ENCODE results near the gene ERVK3-1.

ERVK3-1 gene

DNA sequence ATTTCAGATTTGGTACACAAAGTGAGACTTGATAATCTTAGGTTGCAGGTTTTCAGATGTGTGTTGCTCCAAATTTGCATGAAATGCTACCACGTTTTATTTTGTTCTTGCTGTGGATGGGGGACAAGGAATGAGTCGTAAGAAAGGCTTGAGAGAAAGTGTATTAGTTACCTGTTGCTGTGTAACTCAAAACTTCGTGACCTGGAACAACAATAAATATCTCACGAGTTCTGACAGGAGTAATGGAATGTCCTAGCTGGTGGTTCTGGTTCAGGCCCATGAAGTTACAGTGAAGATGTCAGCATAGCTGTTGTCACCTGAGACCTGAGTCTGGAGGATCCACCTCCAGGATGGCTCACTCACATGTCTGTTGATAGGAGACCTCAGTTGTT lies 25.3 kb upstream of the ERVK3-1 start:
- peak overlapping the region; percentile 81 for H3K4me3 ChIP-seq (ENCODE audit: low read length)
- TF ChIP-seq, protein P1, sequence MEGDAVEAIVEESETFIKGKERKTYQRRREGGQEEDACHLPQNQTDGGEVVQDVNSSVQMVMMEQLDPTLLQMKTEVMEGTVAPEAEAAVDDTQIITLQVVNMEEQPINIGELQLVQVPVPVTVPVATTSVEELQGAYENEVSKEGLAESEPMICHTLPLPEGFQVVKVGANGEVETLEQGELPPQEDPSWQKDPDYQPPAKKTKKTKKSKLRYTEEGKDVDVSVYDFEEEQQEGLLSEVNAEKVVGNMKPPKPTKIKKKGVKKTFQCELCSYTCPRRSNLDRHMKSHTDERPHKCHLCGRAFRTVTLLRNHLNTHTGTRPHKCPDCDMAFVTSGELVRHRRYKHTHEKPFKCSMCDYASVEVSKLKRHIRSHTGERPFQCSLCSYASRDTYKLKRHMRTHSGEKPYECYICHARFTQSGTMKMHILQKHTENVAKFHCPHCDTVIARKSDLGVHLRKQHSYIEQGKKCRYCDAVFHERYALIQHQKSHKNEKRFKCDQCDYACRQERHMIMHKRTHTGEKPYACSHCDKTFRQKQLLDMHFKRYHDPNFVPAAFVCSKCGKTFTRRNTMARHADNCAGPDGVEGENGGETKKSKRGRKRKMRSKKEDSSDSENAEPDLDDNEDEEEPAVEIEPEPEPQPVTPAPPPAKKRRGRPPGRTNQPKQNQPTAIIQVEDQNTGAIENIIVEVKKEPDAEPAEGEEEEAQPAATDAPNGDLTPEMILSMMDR (IDR thresholded peaks at IDR 0.05; ENCODE audit: insufficient read depth, low read depth, low read length, missing control alignments) = no peak
- peak; percentile 34 for DNase-seq (ENCODE audit: low read depth)

DNA sequence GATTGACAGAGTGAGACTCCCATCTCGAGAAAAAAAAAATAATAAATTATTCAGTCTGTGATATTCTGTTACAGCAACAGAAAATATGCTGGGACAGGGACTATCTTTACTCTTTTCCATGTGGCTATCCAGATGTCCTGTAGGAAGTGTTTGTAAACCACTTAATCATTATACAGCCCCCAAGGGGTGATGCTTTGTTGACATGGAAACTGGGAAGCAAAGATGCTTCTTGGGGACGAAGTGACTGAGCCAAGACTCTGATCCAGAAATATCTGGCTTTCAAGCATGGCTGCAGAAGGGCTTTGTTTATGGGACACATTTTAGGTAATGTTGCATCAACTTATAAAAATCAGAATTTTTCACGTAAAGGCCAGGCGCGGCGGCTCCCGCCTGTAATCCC lies 21.0 kb upstream of the ERVK3-1 start:
- TF ChIP-seq, protein P1 (IDR thresholded peaks at IDR 0.05; ENCODE audit: insufficient read depth, low read depth, low read length, missing control alignments) = no peak
- H3K4me3 ChIP-seq (ENCODE audit: low read length) = no peak overlapping the region
- no peak for DNase-seq (ENCODE audit: low read depth)

DNA sequence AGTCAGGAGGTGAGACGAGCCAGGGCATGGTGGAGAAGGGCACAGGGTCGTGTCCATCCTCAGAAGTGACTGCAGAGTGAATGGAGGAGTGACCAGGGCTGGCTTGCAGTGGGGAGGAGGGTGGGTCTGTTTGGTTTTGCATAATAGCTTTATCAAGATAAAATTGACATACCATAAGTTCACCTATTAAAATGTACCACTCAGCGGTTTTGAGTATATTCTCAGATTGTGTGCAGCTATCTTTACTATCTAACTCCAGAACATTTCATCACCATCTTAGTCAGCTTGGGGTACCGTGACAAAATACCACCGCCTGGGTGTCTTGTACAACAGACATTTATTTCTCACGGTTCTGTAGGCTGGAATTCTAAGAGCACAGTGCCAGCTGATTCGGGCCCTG lies 13.2 kb upstream of the ERVK3-1 start:
- DNase-seq (ENCODE audit: low read depth) = no peak
- TF ChIP-seq, protein P1 (IDR thresholded peaks at IDR 0.05; ENCODE audit: insufficient read depth, low read depth, low read length, missing control alignments) = no peak
- H3K4me3 ChIP-seq (ENCODE audit: low read length) = no peak overlapping the region

DNA sequence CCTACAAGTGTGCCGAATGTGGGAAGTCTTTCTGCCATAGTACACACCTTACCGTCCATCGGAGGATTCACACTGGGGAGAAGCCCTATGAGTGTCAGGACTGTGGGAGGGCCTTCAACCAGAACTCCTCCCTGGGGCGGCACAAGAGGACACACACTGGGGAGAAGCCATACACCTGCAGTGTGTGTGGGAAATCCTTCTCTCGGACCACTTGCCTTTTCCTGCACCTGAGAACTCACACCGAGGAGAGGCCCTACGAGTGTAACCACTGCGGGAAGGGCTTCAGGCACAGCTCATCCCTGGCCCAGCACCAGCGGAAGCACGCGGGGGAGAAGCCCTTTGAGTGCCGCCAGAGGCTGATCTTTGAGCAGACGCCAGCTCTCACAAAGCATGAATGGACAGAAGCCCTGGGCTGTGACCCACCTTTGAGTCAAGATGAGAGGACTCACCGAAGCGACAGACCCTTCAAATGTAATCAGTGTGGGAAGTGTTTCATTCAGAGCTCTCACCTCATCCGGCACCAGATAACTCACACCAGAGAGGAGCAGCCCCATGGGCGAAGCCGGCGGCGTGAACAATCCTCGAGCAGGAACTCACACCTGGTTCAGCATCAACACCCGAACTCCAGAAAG lies 10.3 kb upstream of the ERVK3-1 start:
- DNase-seq (ENCODE audit: low read depth) = no peak
- H3K4me3 ChIP-seq (ENCODE audit: low read length) = no peak overlapping the region
- TF ChIP-seq, protein P1 (IDR thresholded peaks at IDR 0.05; ENCODE audit: insufficient read depth, low read depth, low read length, missing control alignments) = no peak

DNA sequence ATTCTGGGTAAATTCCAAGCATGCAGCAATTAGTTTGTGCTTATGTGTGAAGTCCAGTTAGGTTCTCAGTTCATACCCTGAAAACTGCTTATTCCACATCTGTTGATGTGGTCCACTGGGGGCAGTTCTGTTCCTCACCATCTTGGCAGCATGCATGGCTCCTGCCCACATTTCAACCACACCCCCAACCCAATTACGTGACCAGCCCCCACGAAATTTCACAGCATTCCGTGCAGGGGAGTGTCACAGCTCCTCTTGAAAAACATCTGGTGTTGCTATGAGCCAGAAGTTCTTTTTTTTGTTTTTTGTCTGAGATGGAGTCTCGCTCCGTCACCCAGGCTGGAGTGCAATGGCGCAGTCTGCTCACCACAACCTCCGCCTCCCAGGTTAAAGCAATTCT lies 9.1 kb upstream of the ERVK3-1 start:
- no peak for DNase-seq (ENCODE audit: low read depth)
- H3K4me3 ChIP-seq (ENCODE audit: low read length) = no peak overlapping the region

DNA sequence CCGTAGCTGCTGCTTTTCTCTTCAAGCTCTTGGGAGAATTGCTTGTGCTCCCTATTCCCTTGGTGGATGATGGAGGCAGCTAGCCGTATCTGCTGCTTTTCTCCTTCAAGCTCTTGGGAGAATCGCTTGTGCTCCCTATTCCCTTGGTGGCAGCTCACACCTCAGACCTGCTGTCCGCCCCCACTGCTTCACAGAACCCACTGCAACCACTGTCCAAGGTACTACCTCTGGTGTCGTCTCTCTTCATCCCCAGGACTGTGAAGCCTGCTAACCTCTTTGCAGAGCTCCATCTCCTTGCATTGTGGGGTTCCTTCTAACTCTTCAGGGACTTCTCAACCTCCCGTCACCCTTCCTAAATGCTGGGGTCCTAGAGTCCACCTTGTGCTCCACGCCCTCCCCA lies 4.6 kb upstream of the ERVK3-1 start:
- no peak for DNase-seq (ENCODE audit: low read depth)
- no peak overlapping the region for H3K4me3 ChIP-seq (ENCODE audit: low read length)
- TF ChIP-seq, protein P1 (IDR thresholded peaks at IDR 0.05; ENCODE audit: insufficient read depth, low read depth, low read length, missing control alignments) = no peak

More for the DNA sequence above, 9.1 kb upstream of the ERVK3-1 start:
- TF ChIP-seq, protein P1 (IDR thresholded peaks at IDR 0.05; ENCODE audit: insufficient read depth, low read depth, low read length, missing control alignments) = no peak

DNA sequence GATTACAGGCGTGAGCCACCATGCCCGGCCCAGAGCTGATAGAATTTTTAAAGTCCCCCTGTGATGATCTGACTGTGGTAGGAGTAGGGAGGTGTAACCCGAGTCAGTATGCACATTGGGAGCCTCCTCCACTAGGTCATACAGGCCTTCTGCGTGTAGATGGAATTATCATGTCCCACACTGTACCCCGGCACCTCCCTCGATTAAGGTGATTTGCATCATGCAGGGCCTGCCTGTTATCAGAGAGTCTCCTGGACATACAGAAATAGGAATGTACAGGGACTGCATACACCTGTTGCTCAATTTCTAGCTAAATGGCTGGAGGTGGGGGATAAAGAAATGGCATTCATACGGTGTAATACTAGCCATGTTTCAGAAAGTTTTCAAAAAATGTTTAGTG lies 922 bp upstream of the ERVK3-1 start:
- no peak for DNase-seq (ENCODE audit: low read depth)
- TF ChIP-seq, protein P1 (IDR thresholded peaks at IDR 0.05; ENCODE audit: insufficient read depth, low read depth, low read length, missing control alignments) = no peak
- no peak overlapping the region for H3K4me3 ChIP-seq (ENCODE audit: low read length)

Measured in epithelial cell of esophagus (primary cell).